Measurements from ENCODE around the gene ARID1B.

The ARID1B gene

GRCh38 chr6:157187182-157188083, 410.3 kb downstream of the ARID1B start:
- H3K36me3 ChIP-seq, result peaks cover 26 to 68% (median 62%) of the 10 kb centered on the region in 3 donors
- DNase-seq, result no peak
- peaks cover 0 to 23% (median 10%) of the 10 kb centered on the region in 4 donors for H3K4me1 ChIP-seq
- no peaks in the 10 kb centered on the region for H3K27me3 ChIP-seq
- H3K27ac ChIP-seq, result no peak overlapping the region
- intact Hi-C loops (cut with DNase I; ENCODE audit: low total_unique reads), result loop anchor here (10.0 kb wide), 1 partner anchor 413 kb away; the partner anchor contains the start of gene ARID1B
- no peak overlapping the region for H3K4me3 ChIP-seq
- no peak for TF ChIP-seq CTCF (IDR thresholded peaks at IDR 0.05)
- no peaks in the 10 kb centered on the region for H3K9me3 ChIP-seq

GRCh38 chr6:157188213-157188612, 411.0 kb downstream of the ARID1B start:
- intact Hi-C loops (cut with DNase I; ENCODE audit: low total_unique reads), result loop anchor here (10.0 kb wide), 1 partner anchor 413 kb away; the partner anchor contains the start of gene ARID1B
- peaks cover 28 to 68% (median 59%) of the 10 kb centered on the region in 3 donors for H3K36me3 ChIP-seq

GRCh38 chr6:157193443-157193996, 416.3 kb downstream of the ARID1B start:
- peaks cover 44 to 68% (median 57%) of the 10 kb centered on the region in 3 donors for H3K36me3 ChIP-seq

More at GRCh38 chr6:157188213-157188612, 411.0 kb downstream of the ARID1B start:
- no peaks in the 10 kb centered on the region for H3K9me3 ChIP-seq
- no peak for TF ChIP-seq CTCF (IDR thresholded peaks at IDR 0.05)
- H3K4me1 ChIP-seq, result peaks cover 0 to 23% (median 10%) of the 10 kb centered on the region in 4 donors
- H3K27me3 ChIP-seq, result no peaks in the 10 kb centered on the region
- peak overlapping the region in 1 of 2 donors; percentile 13 for H3K27ac ChIP-seq
- no peak for DNase-seq
- no peak overlapping the region for H3K4me3 ChIP-seq

GRCh38 chr6:157194110-157194509, 416.9 kb downstream of the ARID1B start:
- H3K4me1 ChIP-seq, result peaks cover 0 to 13% (median 2%) of the 10 kb centered on the region in 4 donors
- no peak overlapping the region for H3K27ac ChIP-seq

More at GRCh38 chr6:157193443-157193996, 416.3 kb downstream of the ARID1B start:
- TF ChIP-seq CTCF (IDR thresholded peaks at IDR 0.05), result no peak
- Histone ChIP-seq H3K9me3 (no peaks in the 10 kb centered on the region), H3K4me1 (peaks cover 0 to 7% (median under 1%) of the 10 kb centered on the region in 4 donors), H3K27me3 (no peaks in the 10 kb centered on the region), H3K27ac (no peak overlapping the region), H3K4me3 (no peak overlapping the region)
- intact Hi-C loops (cut with DNase I; ENCODE audit: low total_unique reads), result no loop called here
- DNase-seq, result no peak

GRCh38 chr6:157194643-157195042, 417.5 kb downstream of the ARID1B start:
- H3K36me3 ChIP-seq, result peaks cover 42 to 61% (median 52%) of the 10 kb centered on the region in 3 donors
- no peak for DNase-seq
- H3K4me1 ChIP-seq, result peaks cover 0 to 18% (median 4%) of the 10 kb centered on the region in 4 donors
- TF ChIP-seq CTCF (IDR thresholded peaks at IDR 0.05), result no peak
- no peak overlapping the region for H3K27ac ChIP-seq
- intact Hi-C loops (cut with DNase I; ENCODE audit: low total_unique reads), result no loop called here
- no peaks in the 10 kb centered on the region for H3K9me3 ChIP-seq
- H3K4me3 ChIP-seq, result no peak overlapping the region
- no peaks in the 10 kb centered on the region for H3K27me3 ChIP-seq

More at GRCh38 chr6:157194110-157194509, 416.9 kb downstream of the ARID1B start:
- no peak overlapping the region for H3K4me3 ChIP-seq
- H3K9me3 ChIP-seq, result no peaks in the 10 kb centered on the region
- no peak for TF ChIP-seq CTCF (IDR thresholded peaks at IDR 0.05)
- intact Hi-C loops (cut with DNase I; ENCODE audit: low total_unique reads), result no loop called here
- H3K27me3 ChIP-seq, result no peaks in the 10 kb centered on the region
- H3K36me3 ChIP-seq, result peaks cover 44 to 66% (median 57%) of the 10 kb centered on the region in 3 donors
- DNase-seq, result no peak
